HFFc6 (cell line): ENCODE measurements around the gene NPY2R. TPM values are rescaled to one million over a fixed set of nuclear protein-coding genes. Genes with fewer than 3 reads are reported as not detected.

Source experiments
- DNase-seq: peaks from one replicate; pipeline ENCODE4 v3.0.0-alpha.2; 2018
- H3K27ac Mint-ChIP-seq: 2 replicates; pipeline ENCODE4 v1.8.0; 2020; ENCODE audit warnings: mild to moderate bottlenecking, mixed read lengths
- H3K27me3 Mint-ChIP-seq: 2 replicates; pipeline ENCODE4 v1.8.0; 2021; ENCODE audit warnings: mild to moderate bottlenecking, moderate library complexity, mixed read lengths; ENCODE audit not compliant: insufficient read depth
- H3K36me3 Mint-ChIP-seq: 2 replicates; pipeline ENCODE4 v1.8.0; 2021; ENCODE audit warnings: low read depth, mixed read lengths
- H3K4me1 Mint-ChIP-seq: 2 replicates; pipeline ENCODE4 v1.8.0; 2020; ENCODE audit warnings: low read depth, mixed read lengths
- H3K4me3 Mint-ChIP-seq: 2 replicates; pipeline ENCODE4 v1.8.0; 2020; ENCODE audit warnings: mild to moderate bottlenecking, moderate library complexity, mixed read lengths
- H3K9me3 Mint-ChIP-seq: 2 replicates; pipeline ENCODE4 v1.8.0; 2020; ENCODE audit warnings: mild to moderate bottlenecking, mixed read lengths
- total RNA-seq, 6 experiments: library from RNA; stranded (reverse); fragmentation: NEBNext Ultra II Directional; extraction: Animal tissue kit (Norgen Biotek cat#: 25700); gene quantifications; 2 replicates in 1 of 6; 3 replicates in 5 of 6; pipeline ENCODE4 v1.2.3, GENCODE V29; 2021
- TF ChIP-seq, protein P1 (sequence below): fragments of 200-600 bp; sonication (generic); IDR thresholded peaks from 2 replicates; pipeline ENCODE4 v1.5.0; 2021; ENCODE audit warnings: antibody characterized with exemption, mild to moderate bottlenecking

The NPY2R gene
- total RNA-seq, 6 experiments from 2014 or later: not detected

DNA sequence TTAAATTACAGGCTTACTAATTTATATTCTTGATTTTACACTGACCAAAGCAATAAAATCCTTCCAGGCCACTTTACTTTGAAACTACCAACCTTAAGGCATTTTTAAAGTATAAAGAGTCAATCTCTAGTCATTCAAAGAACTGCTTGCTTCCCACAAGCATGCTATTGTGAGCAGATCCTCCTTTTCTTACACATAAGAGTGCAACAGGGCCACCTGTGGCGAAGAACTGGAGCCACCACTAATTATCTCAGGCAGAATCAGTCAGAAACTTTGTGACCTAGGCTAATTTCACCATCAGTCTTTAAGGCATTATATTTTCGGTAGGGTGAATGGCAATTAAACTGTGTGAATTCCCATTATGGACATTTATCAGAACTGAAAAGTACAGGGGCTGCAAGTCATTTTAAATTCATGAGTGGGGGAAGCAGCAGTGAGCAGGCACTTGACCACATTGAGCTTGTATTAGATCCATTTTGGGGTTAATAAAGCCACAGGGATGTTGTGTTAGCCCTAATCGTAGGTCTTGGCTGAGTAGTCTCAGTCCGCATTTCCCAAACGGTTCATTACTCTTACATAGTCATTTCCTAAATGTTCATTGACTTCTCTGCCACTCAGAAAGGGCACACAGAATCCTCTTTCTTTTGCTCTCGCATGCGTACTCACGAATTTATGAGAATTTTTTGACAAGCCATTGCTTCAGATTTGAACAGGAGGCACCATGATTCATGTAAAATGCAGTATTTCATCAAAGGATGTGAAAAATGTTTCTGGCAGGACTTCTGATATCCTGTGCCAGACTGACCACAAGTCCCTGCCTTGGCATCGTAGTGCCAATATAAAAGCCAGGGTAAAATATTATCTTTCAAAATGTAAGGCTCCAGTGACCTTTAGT lies 39.8 kb downstream of the NPY2R start:
- H3K36me3 Mint-ChIP-seq: no peaks in the 10 kb centered on the region
- peaks cover 37% of the 10 kb centered on the region for H3K9me3 Mint-ChIP-seq
- DNase-seq: no peak
- H3K27me3 Mint-ChIP-seq: no peaks in the 10 kb centered on the region
- no peaks in the 10 kb centered on the region for H3K4me1 Mint-ChIP-seq
- no peak overlapping the region for H3K4me3 Mint-ChIP-seq
- no peak overlapping the region for H3K27ac Mint-ChIP-seq
- TF ChIP-seq, protein P1, sequence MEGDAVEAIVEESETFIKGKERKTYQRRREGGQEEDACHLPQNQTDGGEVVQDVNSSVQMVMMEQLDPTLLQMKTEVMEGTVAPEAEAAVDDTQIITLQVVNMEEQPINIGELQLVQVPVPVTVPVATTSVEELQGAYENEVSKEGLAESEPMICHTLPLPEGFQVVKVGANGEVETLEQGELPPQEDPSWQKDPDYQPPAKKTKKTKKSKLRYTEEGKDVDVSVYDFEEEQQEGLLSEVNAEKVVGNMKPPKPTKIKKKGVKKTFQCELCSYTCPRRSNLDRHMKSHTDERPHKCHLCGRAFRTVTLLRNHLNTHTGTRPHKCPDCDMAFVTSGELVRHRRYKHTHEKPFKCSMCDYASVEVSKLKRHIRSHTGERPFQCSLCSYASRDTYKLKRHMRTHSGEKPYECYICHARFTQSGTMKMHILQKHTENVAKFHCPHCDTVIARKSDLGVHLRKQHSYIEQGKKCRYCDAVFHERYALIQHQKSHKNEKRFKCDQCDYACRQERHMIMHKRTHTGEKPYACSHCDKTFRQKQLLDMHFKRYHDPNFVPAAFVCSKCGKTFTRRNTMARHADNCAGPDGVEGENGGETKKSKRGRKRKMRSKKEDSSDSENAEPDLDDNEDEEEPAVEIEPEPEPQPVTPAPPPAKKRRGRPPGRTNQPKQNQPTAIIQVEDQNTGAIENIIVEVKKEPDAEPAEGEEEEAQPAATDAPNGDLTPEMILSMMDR: no peak

DNA sequence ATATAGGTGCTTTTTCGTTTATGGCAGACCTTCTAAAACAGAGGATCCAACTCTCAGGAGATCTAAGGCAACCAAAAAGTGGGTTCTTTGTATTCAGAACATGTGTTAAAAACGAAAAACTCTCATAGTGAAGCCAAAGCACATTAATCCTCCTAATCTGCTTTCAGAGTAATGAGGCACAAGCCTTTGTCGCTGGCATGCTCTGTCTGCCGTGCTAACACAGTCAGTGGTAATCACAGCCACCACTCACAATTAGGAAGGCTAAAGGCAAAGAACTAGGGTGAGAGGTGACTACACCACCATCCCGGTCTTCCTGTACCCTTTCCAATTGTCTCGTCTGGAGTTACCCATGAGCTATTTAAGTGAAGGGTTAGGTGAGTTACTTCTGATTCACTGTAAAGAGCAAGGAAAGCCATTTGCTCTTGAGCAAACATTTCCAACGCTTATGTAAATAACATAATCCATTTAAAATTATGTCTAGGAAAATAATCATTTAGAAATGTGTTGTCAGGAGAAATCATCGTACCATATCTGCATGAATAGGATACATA lies 40.7 kb downstream of the NPY2R start:
- no peak overlapping the region for H3K4me3 Mint-ChIP-seq
- peaks cover 39% of the 10 kb centered on the region for H3K9me3 Mint-ChIP-seq
- H3K27ac Mint-ChIP-seq: no peak overlapping the region
- no peaks in the 10 kb centered on the region for H3K36me3 Mint-ChIP-seq
- no peaks in the 10 kb centered on the region for H3K4me1 Mint-ChIP-seq
- TF ChIP-seq, protein P1: no peak
- H3K27me3 Mint-ChIP-seq: no peaks in the 10 kb centered on the region
- DNase-seq: no peak

DNA sequence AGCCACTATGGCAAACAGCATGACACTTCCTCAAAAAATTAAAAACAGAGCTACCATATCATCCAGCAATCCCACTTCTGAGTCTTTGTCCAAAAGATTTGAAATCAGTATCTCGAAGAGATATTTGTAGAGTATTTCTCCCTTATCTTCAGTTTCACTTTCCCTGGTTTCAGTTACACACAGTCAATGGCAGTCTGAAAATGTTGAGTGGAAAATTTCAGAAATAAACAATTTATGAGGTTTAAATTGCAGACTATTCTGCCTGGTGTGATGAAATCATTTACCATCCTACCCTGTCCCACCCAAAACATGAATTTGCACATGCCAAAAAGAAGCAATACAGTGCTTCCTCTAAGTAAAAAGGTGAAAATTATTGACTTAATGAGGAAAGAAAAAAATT lies 43.9 kb downstream of the NPY2R start:
- Mint-ChIP-seq H3K36me3 (no peaks in the 10 kb centered on the region), H3K9me3 (peaks cover 34% of the 10 kb centered on the region), H3K27me3 (no peaks in the 10 kb centered on the region), H3K4me1 (no peaks in the 10 kb centered on the region), H3K4me3 (no peak overlapping the region), H3K27ac (no peak overlapping the region)
- DNase-seq: no peak
- TF ChIP-seq, protein P1: no peak

DNA sequence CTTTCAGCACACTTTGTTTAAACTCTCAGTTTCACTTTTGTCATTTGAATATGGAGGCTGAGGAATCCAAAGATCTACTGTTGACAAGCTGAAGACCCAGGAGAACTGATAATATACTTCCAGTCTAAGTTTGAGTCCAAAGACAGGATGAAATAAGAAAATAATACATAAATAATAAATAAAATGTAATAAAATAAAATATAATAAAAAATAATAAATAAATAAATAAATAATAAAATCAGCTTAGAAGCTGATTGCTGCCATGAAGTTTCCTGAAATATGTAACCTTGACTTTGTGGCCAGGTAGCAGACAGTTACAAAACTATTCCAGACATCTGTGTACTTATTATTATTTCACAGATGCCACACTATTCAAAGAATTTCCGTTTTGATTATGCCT lies 55.0 kb downstream of the NPY2R start:
- DNase-seq: no peak
- TF ChIP-seq, protein P1: no peak
- Mint-ChIP-seq H3K36me3 (no peaks in the 10 kb centered on the region), H3K9me3 (peaks cover 13% of the 10 kb centered on the region), H3K27ac (no peak overlapping the region), H3K4me1 (no peaks in the 10 kb centered on the region), H3K4me3 (no peak overlapping the region), H3K27me3 (no peaks in the 10 kb centered on the region)

DNA sequence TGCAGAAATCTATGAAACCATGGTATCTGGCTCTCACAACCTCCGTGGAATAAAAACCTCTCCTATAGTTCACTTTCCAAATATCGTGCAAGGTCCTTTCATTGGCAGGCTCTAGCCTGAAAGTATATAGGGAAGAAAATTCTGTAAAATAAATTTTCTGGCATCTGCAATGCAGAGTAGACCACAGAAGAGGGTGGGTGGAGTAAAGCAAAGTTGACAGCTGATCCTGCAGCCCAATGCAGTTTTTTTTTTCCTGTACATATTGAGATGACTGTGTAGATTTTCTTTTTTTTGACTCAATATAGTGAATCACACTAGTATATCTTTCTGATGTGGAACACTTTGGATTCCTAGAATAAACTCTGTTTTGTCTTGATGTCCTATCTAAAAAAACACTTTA lies 56.7 kb downstream of the NPY2R start:
- no peak for DNase-seq
- Mint-ChIP-seq H3K27me3 (no peaks in the 10 kb centered on the region), H3K27ac (no peak overlapping the region), H3K4me1 (no peaks in the 10 kb centered on the region), H3K4me3 (no peak overlapping the region), H3K36me3 (no peaks in the 10 kb centered on the region), H3K9me3 (peaks cover 5% of the 10 kb centered on the region; the same call in 1 of the 2 replicates)
- TF ChIP-seq, protein P1: no peak

Other genes with a start within 250 kb of the NPY2R start
- gene MAP9, start 168.3 kb downstream of the NPY2R start, total RNA-seq: 10 to 100 TPM in 2 of 6 experiments, 1 to 10 TPM in 4; 5.9 to 12.1 (median 7.0) TPM